Measurements from ENCODE around the gene KRTAP1-5.

GRCh38 chr17:41057547-41057946 lies 30.5 kb upstream of the KRTAP1-5 start:
- no peak for TF ChIP-seq EZH2 (IDR thresholded peaks at IDR 0.05; ENCODE audit: insufficient read depth, poor library complexity, severe bottlenecking)
- no peak for TF ChIP-seq EZH2phosphoT487 (IDR thresholded peaks at IDR 0.05; ENCODE audit: insufficient read depth, low read depth)
